Ramos (cell line): ENCODE results near the gene RBM38.

Source experiments
- in situ Hi-C: fragments of 300-500 bp; cut with MboI; formaldehyde crosslinking; loops from one replicate; pipeline ENCODE4 v1.14.3; 2022; ENCODE audit warnings: low sequenced_read_pairs; ENCODE audit not compliant: unreplicated experiment

The RBM38 gene

DNA sequence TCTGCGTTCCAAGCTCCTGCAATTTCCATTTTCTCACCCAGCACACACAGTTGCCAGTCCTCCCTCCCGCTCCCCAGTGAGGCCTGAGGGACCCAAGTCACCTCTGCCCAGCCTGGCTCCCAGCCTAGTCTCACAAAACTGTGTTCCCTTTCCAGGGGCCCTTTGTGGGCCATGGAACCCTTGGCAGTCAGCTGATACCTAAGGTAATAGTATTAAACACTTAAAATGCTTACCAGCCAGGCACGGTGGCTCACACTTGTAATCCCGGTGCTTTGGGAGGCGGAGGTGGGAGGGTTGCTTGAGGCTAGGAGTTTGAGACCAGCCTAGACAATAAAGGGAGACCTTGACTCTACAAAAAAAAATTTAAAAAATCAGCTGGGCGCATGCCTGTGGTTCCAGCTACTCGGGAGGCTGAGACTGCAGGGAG is 3.2 kb upstream of the RBM38 start:
- in situ Hi-C loops, result loop anchor here (5.0 kb wide), 2 partner anchors 109 to 204 kb away; no protein-coding TSS in a partner anchor

DNA sequence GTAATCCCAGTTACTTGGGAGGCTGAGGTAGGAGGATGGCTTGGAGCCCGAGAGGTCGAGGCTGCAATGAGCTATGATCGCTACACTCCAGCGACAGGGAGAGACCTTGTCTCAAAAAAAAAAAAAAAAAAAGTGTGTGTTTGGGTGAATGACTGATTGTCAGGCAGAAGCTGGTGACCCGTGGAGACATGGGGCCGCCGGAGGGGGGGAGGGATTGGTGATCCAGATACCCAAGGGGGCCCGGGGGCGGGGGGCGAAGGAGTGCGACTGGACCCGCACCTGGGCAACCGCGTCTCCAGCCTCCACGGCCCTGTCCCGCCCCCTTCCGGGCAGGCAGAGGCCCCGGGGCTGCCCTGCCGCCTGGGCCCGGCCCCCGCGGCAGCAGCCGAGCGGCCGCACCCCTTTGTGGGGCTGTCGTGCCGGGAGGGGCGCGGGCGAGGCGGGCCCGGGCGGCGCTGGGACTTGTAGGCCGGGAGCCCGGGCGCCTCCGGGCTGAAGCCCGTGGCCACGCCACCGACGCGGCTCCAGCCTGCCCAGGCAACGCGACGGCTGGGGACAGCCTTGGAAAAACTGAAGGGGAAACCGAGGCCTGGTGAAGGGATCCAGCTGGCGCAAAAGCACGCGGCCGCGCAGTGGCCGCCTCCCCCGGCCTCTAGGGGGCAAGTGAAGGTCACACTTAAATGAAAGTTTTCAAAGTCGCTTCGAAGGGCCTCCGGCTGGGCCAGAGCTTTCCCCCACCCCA is 2.1 kb upstream of the RBM38 start:
- in situ Hi-C loops, result loop anchor here (5.0 kb wide), 2 partner anchors 108 to 203 kb away; no protein-coding TSS in a partner anchor

DNA sequence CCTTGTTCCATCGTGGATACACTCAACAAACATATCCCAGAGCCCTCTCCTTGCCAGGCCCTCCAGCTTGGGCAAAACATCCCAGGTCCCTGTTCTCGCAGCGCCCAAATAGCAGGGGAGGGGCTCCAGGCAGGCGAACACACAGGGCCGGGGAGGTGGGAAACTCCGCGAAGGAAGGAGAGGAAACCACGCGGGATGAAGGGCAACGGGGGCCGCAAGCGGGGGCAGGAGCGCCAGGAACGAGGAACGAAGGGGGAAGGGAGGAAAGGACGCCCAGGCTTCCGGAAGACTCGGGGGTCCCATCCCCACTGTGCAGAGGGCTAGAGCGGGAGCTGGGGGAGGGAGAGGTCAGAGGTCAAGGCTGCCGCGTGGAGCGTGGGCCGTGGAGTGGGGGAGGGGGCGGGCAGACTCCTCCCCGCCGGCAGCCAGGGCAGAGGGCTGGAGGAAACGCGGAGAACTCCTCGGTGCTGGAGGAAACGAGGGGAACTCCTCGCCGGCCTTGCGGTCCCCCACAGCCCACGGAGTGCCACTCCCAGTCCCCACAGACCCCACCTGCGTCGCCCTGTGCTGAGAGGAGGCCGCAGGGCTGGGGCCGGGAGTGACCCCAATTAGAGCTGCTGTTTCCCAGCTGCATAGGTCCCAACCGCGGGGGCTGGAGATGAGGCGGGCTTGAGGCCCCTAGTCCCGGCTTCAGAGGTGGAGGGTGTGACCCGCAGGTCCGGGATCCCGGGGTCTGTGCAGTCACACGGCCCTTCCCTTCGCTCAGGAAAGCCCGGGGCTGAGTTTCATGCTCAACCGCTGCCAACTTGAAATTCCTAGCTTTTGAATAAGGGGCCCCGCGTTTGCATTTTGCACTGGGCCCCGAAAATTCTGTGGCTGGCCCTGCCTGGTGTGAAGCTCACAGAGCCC is 1.2 kb upstream of the RBM38 start:
- in situ Hi-C loops, result loop anchor here (5.0 to 10.0 kb wide), 3 partner anchors 85 to 202 kb away; no protein-coding TSS in a partner anchor

DNA sequence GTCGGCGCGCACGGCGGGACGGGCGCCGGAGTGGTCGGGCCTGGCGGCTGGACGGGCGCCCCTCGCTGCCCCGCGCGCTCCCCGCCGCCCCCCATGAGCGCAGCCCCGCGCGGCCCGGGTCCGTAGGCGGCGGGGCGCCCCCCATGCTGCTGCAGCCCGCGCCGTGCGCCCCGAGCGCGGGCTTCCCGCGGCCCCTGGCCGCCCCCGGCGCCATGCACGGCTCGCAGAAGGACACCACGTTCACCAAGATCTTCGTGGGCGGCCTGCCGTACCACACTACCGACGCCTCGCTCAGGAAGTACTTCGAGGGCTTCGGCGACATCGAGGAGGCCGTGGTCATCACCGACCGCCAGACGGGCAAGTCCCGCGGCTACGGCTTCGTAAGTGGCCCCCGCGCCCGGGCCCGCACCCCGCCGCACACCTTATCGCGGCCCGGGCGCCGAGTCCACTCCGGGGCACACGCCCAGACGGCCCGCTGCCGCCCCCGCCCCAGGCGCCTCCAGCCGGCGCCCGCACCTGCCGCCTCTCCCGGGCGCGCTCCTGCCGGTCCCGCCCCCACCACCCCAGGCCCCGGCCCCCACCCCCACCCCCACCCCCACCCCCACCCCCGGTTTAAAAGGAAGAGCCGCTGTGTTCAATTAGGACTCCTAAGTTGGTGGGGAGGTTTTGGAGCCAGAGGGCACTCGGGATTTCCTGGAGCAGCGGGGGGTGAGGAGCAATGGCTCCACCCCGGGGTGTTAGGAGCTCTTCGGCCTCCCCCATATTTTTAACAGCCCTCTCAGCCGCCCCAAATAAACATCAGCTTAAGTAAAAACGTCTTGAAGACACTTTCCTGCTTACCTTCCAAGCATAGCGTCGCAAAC is 474 bp downstream of the RBM38 start:
- in situ Hi-C loops, result loop anchor here (10.0 kb wide), 1 partner anchor 83 kb away; no protein-coding TSS in a partner anchor

DNA sequence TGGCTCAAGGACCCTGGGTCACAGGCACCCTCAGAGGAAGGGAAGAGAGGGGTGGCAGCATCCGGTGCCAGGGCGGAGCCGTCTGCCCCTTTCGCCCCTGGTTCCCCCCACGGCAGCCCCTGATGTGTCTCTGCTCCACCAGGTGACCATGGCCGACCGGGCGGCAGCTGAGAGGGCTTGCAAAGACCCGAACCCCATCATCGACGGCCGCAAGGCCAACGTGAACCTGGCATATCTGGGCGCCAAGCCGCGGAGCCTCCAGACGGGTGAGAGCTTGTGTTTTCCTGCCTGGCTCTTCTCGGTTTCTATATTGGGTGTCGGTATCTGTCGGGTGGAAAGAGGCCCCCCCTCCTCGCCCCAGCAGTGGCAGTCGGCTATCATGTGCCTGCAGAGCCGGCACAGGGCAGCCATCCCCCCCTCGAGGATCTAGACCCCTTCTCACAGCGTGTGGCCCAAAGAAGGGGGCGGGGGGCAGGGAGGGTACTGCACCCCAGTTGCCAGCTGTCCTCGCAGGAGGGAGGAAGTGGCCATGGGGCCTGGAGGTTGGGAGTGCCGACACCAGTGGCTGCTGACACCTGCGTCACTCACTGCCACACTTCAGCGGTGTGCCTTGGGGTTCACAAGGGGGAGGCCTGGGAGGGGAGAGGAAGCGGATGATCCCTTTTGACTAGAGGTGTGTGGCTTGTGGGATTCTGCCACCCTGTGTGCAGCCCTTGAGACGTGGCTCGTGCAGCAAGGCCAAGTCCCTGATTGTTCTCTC is 1.5 kb downstream of the RBM38 start:
- in situ Hi-C loops, result loop anchor here (10.0 kb wide), 1 partner anchor 82 kb away; no protein-coding TSS in a partner anchor

DNA sequence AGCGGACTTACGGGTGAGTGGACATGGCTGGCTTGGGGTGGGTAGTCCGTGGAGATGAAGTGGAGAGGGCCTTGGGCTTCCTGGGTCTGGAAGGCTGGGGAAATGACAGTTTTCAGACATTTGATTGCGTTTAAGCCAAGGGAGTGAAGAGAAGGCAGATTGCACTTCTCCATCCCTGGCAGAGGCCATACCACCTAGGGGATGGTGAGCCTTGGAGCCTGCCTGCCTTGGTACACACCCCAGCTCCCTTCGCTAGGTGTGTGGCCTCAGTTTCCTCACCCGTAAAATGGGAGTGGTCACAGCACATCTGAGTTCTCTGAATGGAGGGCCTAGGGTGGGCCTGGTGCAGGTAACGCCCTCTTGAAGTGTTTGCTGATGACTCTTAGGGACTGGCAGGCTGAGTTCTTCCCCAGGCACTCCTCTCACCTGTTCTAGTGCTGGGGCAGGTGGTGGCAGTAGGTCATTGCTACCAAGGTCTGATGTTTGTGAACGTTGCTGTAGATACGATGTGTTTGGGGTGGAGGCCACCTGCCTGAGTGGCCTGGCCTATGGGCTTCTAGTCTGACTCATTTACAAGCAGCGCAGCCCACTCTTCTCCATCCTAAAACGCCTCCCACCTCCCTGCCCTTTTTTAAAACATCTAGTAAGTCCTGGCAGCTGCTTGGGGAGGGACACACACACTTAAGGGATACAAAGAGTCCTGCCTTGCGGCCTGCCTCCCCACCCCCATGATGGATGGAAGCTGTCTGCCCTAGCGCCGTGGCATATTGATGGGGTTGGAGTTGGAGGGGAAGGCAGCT is 2.3 kb downstream of the RBM38 start:
- in situ Hi-C loops, result loop anchor here (10.0 kb wide), 1 partner anchor 81 kb away; no protein-coding TSS in a partner anchor

DNA sequence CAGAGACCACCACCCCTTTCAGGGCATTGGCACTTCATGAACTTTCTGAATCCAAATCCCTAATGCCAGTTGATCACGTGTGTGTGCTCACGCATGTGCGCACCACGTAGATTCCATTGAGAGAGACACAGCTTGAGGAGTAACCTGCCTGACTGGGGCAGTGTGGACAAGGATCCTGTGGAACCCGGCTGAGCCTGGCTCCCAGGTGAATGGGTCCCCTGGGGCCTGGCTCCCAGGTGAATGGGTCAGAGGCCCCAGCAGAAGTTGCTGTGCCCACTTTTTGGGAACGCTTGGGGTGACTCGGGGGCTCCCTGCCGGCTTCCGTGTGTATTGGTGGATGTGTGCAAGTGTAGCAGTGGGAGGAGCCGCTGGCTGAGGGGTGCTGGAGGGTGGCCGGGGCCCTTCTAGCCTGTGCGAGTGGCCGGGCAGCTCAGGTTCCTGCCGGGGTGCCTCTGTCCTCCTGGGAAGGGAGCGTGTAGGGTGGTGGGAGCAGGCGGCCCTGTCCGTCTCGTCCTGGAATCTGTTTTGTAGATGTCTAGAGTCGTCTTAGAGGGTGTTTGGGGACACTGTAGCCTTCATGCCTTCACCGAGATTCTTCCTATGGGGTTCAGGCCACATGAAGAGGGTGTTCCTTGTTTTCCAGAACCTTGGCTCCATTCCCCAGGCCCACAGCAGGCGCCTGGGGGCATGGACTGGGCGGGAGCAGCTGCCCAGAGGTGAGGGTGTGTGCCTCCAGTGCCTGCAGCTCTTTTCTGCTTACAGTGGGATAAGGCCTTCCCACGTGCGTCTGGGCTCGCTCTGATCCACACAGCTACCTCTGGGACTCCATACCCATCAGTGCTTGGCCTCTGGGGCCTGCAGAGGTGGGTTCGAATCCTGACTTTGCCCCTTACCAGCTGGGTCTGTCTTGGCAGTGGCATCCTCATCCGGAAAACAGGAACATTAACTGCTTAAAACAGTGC is 3.2 kb downstream of the RBM38 start:
- in situ Hi-C loops, result loop anchor here (10.0 kb wide), 1 partner anchor 80 kb away; no protein-coding TSS in a partner anchor

DNA sequence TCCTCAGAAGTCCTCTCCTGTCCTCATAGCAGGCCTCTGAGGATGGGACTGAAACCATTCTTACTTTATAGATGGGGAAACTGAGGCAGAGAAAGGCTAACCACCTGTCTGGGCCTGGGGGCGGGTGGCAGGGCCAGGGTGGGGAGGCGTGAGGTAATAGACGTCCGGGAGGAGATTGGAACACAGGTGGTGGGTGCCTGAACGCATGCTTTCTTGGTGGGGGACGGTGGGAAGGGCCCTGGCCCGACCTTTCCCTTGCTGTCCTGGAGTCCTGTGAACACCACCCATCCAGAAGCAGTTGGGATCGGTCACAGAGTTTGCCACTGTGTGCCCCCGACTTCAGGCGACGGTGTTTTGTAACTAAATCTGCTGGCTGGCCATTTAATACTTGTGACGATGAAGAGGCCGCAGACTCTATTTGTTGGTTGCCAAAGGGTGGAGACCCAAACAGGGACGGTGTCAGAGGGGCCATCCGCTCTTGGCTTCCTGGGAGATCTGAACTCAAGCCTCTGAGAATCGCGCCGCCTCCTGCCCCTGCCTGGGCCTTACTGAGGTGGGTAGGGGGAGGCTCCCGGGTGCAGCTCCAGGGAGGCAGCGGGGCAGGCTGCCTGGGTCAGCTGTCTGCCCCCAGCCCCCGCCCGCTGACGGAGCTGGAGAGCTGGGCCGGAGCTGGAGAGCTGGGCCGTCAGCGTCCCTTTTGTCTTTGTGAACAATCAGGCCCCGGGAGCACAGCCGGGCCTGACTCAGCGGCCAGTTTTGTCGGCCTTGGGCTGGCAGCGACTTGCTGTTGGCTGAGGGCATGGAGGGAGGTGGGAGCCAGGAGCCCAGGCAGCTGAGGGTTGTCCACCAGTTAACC is 4.1 kb downstream of the RBM38 start:
- in situ Hi-C loops, result loop anchor here (10.0 kb wide), 1 partner anchor 79 kb away; no protein-coding TSS in a partner anchor

DNA sequence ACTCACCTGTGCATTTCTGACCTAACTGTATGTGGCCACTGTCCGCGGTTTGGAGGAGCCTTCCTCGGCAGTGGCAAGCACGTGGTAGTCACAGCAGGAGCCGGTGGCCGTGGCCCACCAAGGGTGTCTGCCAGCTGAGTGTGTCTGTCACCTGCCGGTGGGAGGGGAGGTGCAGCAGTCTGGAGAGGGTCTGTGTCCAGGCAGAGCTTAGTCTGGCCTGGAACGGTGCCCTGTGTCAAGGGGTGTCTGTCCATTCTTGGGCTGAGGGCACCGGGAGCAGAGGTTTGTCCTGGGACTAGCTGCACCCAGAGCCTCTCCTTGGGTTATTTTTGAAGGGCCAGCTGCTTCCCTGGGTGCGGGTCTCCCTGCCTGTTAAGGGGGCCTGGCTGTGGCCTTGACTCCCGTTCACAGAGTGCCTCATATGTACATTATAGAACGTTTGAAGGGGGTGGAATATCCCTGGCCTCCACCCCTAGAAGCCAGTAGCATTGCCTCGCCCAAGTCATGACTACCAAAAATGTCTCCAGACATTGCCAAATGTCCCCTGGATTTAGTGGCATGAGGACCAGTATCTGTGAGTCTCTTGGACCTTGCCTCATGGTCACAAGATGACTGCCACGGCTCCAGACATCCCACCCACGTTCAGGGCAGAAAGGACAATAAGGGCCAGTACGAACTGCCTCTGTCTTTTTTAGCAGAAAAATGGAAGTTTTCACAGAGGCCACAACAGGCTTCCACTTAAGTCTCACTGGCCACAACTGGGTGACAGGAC is 5.2 kb downstream of the RBM38 start:
- in situ Hi-C loops, result loop anchor here (10.0 kb wide), 1 partner anchor 78 kb away; no protein-coding TSS in a partner anchor

DNA sequence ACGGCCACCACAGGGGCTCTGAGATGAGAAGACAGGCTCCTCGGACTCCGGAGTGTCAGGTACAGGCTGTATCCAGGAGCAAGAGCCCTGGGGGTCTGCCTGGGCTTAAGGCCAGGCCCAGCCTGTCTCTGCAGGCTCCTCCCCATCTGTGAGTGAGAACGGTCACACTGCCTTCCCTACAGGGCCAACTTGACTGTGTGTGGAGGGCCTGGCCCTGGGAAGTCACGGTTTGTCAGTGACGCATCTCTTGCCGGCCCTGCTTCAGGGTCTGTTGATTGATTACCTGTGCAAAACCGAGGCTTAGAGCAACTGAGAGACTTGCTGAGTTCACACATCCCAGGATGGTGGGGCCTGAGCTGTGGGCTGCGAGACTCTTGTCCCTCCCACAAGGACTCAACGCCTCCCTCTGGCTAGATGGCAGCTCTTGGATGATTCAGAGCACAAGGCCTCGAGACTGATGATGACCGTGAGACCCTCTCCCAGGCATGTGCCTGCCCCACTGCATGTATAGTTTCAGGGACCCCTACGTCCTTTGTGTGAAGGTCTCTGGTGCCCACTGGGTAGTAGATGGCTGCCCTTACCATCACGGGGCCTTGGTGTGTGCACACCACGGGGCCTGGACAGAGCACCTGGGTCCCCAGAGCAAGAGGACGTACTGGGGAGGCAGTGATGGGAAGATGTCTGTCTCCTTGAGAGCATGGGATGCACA is 5.9 kb downstream of the RBM38 start:
- in situ Hi-C loops, result loop anchor here (10.0 kb wide), 1 partner anchor 78 kb away; no protein-coding TSS in a partner anchor

DNA sequence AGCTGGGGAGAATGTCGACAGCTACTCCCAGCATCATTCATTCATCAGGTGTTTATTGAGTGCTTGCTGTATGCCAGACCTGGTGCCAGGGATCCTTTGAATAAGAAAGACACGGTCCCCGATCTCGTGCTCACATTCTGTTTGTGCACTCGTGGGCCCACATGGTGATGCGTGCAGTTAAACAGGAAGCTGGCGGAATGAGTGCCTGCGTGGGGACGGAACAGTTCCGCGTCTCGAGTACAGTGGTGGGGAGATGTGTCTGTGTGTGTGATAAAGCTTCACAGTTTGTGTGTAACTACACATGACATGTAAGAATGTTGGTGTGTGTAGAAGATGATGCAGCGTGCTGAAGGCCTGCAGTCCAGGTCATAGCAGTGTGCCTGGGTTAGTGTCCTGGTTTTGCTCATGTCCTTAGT is 6.5 kb downstream of the RBM38 start:
- in situ Hi-C loops, result loop anchor here (10.0 kb wide), 1 partner anchor 77 kb away; no protein-coding TSS in a partner anchor

DNA sequence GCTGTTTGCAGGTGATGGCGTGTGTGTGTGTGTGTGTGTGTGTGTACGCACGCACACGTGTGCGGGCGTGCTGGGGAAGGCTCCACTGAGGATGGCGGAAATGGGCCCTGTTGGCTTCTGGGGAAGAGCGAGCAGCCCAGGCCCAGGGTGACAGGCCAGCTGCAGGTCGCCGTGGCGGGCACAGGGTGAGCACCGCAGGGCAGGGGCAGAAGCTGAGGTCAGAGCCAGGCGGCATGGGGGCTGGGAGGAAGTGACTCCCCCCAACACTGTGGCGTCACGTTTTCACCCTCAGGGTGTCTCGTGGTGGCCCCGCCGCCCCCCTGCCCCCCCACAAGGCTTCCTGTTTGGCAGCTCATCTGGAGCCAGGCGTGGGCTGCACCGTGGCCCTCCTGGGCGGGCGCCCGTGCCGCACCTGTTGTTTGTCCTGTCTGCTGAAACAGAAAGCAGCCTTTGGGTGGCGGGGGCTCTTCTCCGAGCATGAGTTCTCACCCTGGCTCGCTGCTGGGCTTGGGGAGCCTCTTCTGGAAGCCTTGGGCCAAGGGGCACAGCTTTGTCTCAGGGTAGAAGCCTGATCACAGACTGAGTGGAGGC is 7.1 kb downstream of the RBM38 start:
- in situ Hi-C loops, result loop anchor here (10.0 kb wide), 1 partner anchor 76 kb away; no protein-coding TSS in a partner anchor

DNA sequence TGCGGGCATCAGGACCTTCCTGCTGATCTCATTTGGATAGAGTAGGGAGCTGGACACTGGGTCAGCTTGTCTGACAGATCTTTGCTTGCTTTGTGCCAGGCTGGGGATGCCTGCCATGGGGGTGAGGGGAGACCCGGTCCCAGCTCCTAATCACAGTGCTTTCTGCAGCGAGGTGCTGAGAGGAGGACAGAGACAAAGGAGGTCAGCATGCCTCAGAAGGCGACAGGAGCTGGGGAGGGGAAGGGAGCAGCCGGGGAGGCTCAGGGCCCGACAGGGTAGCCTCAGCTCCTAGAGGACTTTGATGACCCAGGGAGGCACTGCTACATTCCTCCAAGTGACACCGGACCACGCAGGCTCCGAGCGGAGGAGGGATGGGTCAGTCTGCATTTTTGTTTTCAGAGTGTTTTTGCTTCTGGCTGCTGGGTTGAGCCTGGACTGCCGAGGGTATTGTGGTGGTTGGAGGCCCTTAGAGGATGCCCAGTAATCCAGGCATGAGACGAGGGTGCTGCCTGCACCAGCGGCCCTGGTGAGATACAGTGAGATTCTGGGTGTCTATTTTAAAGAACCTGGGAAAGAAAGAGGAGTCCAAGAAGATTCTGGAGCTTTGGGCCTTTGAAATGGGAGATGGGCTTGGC is 7.8 kb downstream of the RBM38 start:
- in situ Hi-C loops, result loop anchor here (10.0 kb wide), 1 partner anchor 76 kb away; no protein-coding TSS in a partner anchor
